GM21423 (cell line): ENCODE results near the gene LACTB.
"Not testable (repeated sequence)": the region's sequence is repeated elsewhere in the genome, so short reads cannot be mapped to it uniquely, and the experiment has no call there.

Source experiments
- ATAC-seq: cut with Tn5 transposase; IDR thresholded peaks from one replicate; pipeline ENCODE4 v1.9.1; 2021; ENCODE audit warnings: mild to moderate bottlenecking, moderate library complexity; ENCODE audit not compliant: unreplicated experiment

The LACTB gene

DNA sequence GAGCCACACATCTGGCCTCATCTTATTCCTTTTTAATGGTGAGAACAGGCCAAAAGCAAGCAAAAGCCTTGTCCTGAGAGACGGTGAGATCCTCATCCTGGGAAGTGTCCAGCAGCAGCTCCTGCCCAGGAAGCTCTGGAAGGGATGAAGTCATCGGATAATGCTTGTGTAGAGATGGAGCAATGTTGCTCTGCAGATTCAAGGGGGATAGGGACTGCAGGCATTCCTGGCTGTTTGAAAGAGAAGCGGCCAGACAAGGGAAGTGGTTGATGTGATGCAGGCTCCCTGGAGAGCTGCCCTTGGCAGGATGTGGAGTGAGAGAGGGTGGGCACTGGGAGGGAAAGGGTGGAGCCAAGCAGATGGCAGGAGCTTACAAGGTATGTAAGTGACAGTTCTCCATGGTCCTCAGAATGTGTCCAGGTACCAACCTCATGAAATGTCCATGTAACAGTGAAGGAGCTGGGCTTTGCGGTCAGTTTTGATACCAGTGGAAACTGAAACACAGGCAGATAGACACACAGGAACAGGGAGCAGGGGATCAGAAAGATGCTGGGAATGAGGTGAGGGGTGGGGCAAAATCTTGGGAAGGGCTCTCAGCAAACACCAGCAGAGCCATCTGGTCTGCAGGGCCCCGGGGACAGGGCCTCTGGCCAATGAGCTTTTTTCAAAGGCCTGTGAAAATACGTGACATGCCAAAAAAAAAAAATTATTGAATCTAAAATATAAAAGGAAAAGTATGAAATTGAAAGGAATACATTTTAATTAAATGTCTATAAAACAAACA, 32.2 kb upstream of the LACTB start:
- no peak for ATAC-seq

DNA sequence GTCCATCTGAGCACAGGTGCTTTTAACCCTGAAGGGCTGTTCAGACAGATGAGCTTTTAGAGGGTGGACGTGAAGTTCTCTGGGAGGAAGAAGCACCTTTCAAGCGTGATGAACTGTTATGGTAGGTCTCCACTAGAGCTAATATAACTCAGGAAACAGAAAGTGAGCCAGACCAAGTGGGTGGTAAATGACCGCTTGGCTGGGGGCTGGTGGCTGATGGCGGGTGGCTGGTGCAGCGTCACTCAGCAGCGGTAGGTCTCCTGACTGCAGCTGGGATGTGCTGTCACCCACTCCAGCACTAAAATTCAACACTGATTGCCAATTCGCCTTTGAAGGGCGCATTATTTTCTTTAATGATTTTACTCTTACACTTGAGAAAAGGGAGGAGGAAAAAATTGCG, 31.2 kb upstream of the LACTB start:
- ATAC-seq: no peak

DNA sequence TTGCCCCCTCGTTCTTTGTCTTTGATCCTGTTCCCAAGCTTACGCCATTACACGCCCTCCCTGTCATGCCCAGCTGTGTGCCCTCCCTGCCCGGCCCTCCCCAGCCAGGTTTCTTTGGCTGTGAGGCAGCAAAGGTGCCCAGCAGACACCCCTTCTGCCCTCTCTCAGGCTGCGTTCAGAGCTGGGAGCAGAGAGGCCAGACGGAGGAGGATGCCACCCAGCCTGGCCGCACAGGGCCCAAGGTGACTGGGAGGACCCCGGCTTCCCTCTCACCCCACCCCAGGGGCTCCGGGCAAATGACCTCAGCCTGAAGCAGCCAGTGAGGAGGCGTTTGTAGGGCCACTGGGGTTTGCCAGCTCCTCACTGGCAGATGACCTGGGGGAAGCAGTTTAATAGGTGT, 30.8 kb upstream of the LACTB start:
- no peak for ATAC-seq

DNA sequence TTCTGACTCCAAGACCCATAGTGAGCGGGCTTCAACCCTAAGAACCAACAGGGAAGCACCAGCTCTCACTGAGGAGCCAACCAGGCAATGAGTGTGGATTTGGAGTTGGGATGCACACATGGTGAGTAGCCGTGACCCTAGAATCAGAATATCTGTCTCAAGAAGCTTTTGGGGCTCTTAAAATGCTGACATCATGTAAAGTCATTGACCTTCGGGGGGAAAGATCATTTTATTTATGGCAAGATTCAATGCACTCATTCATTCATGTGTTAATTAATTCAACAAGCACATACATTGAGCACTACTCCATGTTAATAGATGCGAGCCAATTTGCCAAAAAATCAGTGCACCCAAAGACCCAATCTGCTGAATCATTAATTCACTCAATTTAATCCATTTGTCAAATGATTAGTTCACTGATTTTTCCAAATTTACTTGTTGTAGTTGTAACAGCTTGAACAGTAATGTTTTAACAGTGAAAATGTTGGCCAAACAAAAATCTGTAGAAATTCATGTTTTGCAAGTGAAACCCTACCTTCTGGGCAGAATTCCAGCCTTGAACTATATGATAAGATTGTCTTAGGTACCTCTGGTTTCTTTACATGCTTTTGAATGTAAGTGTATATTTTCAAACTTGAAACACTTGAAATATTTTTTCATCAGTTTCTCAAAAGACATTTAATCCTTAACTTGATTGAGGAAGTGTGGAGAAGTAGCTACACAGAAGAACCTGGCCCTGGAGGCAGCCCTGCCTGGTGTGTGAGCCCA, 29.8 kb upstream of the LACTB start:
- no peak for ATAC-seq

DNA sequence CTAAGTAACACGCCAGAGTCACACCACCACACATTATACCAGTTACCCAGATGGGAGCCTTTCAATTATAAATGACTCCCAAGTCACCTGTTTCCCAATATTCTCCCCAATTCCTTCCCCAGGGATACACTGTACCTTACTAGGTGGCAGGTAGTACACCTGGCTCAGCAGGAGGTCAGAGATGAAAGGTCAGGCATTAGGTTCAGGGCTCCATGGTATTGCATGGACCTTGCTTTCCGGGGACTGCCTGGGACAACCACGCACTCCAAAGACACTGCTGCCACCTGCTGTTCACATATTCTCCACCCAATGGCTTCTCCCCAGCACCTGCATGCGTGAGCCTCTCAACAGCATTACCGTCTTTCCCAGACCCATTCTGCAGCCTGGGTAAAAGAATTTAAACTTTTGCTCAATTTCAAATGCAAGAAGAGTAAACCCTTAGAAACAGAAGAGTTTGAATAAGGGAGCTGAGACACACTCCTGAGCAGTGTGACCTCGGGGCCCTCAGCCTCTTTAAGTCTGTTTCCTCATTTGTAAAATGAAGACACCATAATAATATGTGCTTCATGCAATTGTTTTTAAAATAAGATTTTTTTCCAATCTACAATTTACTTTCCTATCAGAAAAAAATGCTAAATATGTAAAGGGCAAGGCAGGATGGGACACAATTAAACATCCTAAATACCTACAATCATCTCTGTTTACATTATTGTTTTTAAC, 28.0 kb upstream of the LACTB start:
- ATAC-seq: no peak

DNA sequence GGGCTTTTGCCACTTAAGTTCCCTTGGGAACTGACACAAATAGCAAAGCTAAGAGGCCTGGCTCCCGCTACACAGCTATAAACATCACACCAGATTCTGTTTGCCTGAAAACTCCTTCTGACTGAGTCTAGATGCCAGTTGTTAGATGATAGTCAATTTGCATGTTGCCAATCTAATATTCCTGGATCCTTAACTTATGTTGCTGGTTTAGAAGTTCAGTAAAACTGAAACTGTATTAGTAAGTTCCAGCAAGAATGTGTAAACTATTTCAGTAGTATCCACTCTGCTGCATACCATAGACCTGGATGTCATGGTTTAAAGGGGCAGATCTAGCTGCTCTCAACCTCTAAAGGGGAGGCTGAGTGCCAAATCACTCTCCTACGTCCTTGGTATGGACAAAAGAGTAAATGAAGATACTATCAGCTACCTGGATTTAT, 27.1 kb upstream of the LACTB start:
- no peak for ATAC-seq

DNA sequence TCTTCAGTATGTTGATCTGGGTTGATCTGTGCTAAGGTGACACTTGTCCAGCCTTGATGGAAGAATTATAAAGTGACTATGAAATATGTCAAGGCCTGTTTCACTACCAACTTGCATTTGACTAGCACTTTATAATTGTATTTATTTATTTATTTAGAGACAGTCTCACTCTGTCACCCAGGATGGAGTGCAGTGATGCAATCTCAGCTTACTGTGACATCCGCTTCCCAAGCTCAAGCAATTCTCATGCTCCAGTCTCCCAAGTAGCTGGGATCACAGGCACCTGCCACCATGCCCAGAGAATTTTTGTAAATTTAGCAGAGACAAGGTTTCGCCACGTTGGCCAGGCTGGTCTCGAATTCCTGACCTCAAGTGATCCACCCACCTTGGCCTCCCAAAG, 25.5 kb upstream of the LACTB start:
- no peak for ATAC-seq

DNA sequence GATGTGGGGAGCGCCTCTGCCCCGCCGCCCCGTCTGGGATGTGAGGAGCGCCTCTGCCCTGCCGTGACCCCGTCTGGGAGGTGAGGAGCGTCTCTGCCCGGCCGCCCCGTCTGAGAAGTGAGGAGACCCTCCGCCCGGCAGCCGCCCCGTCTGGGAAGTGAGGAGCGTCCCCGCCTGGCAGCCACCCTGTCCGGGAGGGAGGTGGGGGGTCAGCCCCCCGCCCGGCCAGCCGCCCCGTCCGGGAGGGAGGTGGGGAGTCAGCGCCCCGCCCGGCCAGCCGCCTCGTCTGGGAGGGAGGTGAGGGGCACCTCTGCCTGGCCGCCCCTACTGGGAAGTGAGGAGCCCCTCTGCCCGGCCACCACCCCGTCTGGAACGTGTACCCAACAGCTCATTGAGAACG, 22.8 kb upstream of the LACTB start:
- ATAC-seq: not testable (repeated sequence)

DNA sequence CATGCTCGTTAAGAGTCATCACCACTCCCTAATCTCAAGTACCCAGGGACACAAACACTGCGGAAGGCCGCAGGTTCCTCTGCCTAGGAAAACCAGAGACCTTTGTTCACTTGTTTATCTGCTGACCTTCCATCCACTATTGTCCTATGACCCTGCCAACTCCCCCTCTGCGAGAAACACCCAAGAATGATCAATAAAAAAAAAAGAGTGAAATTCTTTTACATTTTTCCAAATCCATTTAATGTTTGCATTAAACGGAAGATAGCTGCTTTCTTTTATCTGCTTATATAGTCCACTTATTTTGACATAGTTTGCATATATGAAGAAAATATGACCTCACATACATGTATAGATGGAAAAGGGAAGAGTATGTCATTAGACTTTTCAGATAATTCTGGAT, 22.1 kb upstream of the LACTB start:
- ATAC-seq: not testable (repeated sequence)

DNA sequence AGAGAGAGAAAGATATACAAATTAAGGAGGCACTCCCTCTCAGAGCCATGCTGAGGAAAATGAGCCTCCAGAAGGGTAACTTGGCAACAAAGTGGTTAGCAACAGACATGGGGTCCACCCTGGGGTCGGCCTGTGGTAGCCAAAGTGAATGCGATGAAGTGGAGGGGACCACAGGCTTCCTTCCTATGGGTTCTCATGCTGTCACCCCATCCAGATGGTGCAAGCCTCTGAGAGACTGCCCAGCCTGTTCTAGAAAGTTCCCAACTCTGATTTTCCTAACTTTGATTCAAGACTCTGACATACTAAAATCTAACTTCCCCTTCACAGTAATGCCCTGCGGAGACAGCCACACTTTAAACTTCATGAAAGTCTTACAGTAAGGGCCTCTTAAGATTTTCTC, 18.2 kb upstream of the LACTB start:
- no peak for ATAC-seq

DNA sequence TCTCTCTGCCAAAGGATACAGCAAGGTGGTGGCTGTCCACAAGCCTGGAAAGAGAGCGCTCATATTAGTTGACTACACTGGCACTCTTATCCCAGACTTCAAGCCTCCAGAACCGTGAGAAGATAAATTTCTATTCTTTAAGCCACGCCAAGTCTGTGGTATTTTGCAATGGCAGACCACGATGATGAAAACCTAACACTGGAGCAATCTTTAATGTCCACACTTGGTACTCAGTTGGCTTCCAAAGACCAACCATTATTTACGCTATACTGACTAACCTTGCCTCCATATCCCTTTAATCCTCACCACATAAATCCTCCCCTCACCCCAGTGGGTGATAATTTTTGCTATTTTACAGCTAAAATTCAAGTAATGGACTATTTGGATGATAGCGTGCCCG, 16.9 kb upstream of the LACTB start:
- ATAC-seq: no peak

DNA sequence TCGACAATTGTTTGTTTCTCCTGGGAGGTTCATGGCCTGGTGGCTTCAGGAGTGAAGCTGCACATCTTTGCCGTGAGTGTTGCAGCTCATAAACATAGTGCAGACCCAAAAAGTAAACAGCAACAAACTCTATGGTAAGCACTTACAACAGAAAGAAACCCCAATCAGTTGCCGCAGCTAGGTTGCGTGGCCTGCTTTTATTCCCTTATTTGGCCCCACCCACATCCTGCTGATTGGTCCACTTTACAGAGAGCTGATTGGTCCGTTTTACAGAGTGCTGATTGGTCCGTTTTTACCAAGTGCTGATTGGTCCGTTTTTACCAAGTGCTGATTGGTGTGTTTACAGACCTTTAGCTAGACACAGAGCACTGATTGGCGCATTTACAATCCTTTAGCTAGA, 16.3 kb upstream of the LACTB start:
- ATAC-seq: not testable (repeated sequence)

DNA sequence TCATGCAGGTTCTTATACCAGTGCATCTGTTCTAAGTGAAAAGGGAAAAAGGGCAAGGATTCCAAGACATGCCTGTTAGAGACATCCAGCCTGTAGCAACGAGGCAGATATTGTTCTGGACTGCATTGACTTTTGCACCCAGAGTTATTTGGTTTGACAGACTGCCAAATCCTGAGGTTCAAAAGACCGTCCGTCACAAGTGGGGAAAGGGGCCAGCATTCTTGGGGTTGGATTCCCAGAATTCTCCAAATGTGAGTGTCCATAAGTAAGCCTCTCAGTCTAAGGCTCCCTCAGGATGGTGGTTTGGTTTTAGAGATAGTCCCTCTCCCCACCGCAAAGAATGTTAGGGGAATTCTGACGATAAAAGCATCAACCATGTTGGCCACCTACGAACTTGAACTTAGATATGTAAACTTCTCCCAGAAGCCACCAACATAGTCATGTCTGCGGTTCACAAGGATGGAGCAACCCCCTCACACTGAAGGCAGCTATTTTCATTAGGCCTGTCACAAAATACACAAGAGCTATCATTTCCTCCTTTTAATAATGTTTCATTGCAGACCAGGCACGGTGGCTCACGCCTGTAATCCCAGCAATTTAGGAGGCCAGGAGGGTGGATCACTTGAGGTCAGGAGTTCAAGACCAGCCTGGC, 13.6 kb upstream of the LACTB start:
- no peak for ATAC-seq

DNA sequence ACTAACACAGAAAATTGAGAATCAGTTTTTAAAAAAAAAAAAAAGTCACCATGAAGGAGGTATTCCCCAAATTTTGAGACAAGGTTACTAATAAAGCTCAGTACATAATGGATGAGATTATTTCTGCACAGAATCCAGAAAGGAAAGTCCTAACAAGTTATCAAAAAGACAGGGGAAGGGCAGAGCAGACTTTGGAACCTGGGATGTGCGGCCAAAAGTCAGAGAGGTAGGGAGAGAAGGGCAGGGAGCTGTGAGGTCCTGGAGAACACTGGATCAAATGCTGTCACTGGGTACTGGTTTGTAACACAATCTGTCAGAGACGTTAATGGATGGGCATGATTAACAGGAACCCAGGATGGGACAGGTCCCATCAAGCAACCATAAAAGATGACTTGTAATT, 12.2 kb upstream of the LACTB start:
- ATAC-seq: no peak

DNA sequence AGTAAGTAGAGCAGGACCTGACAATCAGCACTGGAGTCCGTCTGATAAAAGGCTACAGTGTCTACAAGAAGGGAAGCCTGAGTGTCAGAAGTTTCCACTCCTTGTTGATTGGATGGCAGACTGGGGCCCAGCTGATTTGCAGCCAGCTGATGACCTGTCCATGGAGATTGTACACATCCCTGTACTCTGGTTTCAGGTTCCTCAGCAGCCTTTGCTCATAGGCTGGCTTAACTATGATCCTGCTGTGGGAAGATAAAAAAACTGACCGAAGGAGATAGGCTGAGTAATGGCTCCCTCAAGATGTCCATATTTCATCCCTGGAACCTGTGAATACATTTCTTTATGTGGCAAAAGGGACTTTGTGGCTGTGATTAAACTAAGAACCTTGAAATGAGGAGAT, 11.7 kb upstream of the LACTB start:
- no peak for ATAC-seq

DNA sequence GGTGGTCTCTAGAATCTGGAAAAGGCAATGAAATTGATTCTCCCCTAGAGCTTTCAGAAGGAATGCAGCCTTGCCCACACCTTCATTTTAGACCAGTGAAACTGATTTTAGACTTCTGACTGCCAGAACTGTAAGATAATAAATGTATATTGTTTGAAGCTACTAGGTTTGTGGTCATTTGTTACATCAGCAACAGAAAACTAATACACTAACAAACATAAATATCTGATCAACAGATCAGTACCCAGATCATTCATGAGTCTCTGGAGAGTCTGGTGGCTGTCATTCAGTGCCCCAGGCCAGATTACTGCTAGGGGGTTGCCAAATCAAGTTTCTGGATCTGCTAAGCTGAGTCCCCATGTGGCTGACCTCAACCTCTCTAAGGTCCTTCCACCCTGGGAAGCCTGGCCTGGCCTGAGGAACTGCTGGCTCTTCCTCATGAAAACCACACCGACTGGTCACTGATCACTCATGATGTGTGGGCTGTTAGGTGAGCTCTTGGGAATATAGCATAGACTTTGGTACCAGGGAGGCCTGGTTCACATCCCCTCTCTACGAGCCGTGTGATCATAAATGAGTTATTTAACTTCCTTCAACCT, 11.1 kb upstream of the LACTB start:
- no peak for ATAC-seq

DNA sequence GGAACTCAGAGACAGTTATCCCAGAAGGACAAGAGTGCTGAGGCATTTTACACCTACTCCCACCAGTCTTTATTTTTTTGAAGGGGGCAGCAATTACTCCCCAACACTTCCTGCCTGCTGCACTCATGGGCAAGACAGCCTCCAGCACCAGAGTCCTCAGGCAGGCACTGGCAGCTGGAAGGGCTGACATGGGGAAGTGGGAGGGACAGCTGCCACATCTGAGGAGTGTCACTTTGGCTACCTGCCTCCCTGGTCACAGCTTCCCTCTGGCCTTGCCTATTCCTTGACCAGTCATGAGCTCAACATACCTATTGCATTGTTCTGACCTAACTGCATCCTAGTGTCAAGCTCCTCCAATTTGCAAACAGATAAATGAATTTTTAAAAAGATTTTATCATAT, 10.2 kb upstream of the LACTB start:
- ATAC-seq: no peak

DNA sequence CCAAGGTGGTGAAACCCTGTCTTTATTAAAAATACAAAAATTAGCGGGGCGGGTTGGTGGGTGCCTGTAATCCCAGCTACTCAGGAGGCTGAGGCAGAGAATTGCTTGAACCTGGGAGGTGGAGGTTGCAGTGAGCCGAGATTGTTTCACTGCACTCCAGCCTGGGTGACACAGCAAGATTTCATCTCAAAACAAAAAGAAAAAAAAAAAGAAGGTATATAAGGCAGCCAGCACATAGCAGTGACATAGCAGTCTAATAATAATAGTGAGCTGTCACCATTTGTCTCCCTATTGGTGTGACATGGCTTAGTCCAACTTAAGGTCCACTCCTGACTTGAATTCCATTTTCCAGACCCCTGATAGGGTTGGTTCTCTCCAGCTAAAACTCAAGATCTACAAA, 8.8 kb upstream of the LACTB start:
- ATAC-seq: no peak

DNA sequence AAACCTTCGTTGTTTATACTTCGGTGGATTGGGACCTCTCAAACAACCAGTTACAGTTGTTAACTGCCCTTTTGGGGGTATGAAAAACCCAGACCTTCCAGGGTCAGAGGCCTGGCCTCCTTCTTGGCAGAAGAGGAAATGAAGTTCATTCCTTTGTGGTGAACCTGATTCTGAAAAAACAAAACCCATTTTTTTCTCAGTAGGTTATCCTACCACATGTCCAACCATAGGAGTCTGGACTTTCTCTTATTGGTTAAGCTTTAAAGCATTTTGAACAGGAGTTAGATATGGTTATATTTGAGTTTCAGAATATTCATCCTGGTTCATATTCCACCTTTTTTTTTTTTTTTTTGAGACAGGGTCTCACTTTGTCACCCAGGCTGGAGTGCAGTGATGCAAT, 7.2 kb upstream of the LACTB start:
- no peak for ATAC-seq

DNA sequence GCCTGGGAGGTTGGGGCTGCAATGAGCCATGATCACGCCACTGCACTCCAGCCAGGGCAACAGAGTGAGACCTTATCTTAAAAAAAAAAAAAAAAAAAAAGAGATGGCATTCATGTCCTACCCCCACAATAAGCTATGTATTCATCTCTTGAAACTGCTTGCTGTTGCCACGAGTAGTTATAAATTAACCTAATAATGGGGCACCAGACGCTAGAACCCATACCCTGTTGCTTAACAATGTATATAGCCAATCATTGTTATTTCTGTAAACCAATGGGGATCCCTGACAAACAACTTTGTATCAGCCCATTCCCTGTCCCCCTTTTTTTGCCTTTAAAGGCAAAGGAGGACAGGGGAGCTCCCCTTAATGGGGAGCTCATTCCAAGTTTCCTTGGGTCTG, 2.8 kb upstream of the LACTB start:
- ATAC-seq: no peak
